Esophagus muscularis mucosa (tissue), 4 donors: ENCODE measurements around the gene ESCO1. TPM values are rescaled to one million over a fixed set of nuclear protein-coding genes. Genes with fewer than 3 reads are reported as not detected.

ENCODE experiments used
- DNase-seq: peaks from one replicate; pipeline ENCODE4 v3.0.0-alpha.2; 2017; ENCODE audit errors: extremely low spot score
- H3K27ac ChIP-seq, 4 donors: fragments of 200-600 bp; sonication (generic); replicated peaks in 1 of 4; 1 replicate in 3 of 4; 2 replicates in 1 of 4; pipeline ENCODE4 v1.5.1; 2016 to 2019; ENCODE audit warnings: mild to moderate bottlenecking in 1 of 4
- H3K27me3 ChIP-seq, 4 donors: fragments of 200-600 bp; sonication (generic); one replicate each; pipeline versions ENCODE4 v1.5.1 to v1.6.0; 2016 to 2019
- H3K36me3 ChIP-seq, 4 donors: fragments of 200-600 bp; sonication (generic); one replicate each; pipeline ENCODE4 v1.5.1; 2016 to 2019
- H3K4me1 ChIP-seq, 4 donors: fragments of 200-600 bp; sonication (generic); one replicate each; pipeline ENCODE4 v1.5.1; 2016 to 2019
- H3K4me3 ChIP-seq, 4 donors: fragments of 200-600 bp; sonication (generic); 1 replicate in 2 of 4; 2 replicates in 2 of 4; pipeline ENCODE4 v1.5.1; 2016 to 2019; ENCODE audit warnings: mild to moderate bottlenecking in 4 of 4, moderate library complexity in 1 of 4
- H3K9me3 ChIP-seq, 4 donors: fragments of 200-600 bp; sonication (generic); 1 replicate in 3 of 4; 2 replicates in 1 of 4; pipeline ENCODE4 v1.5.1; 2016 to 2019
- EP300 ChIP-seq: sonication (generic); formaldehyde crosslinking; IDR thresholded peaks from one replicate; pipeline ENCODE4 v1.6.1; 2017; ENCODE audit warnings: antibody characterized with exemption
- POLR2A ChIP-seq: fragments of 450-650 bp; IDR thresholded peaks from one replicate; pipeline ENCODE4 v1.6.1; 2017; ENCODE audit warnings: antibody characterized with exemption, moderate library complexity, mild to moderate bottlenecking, low read depth
- POLR2AphosphoS5 ChIP-seq, 2 donors: sonication (generic); formaldehyde crosslinking; IDR thresholded peaks; one replicate each; pipeline ENCODE4 v1.6.1; 2017; ENCODE audit warnings: antibody characterized with exemption in 2 of 2
- WGBS: methylation state at CpG from one replicate; pipeline ENCODE4 v1.1.5; 2018; 5-methylcytosine and 5-hydroxymethylcytosine counted together
- intact Hi-C: fragments of 100-400 bp; cut with DNase I; formaldehyde crosslinking; loops from one replicate; pipeline ENCODE4 v1.15.1; 2023
- total RNA-seq, 4 donors: library from RNA; depleted of rRNA; stranded (reverse); fragments of >200 nt; gene quantifications; one replicate each; pipeline versions ENCODE4 v1.1.0 to v1.2.1, GENCODE V29; 2016
- TF ChIP-seq, protein P1 (sequence below), 3 experiments: fragments of 200-600 bp in 2 of 3; fragments of 450-650 bp in 1 of 3; sonication (generic) in 2 of 3; IDR thresholded peaks; one replicate each; pipeline ENCODE4 v1.5.1; 2017 to 2019; ENCODE audit warnings: antibody characterized with exemption in 3 of 3, mild to moderate bottlenecking in 2 of 3, moderate library complexity in 1 of 3

Gene ESCO1
- total RNA-seq, 4 donors from 2014 or later = 12.6 to 19.5 (median 15.0) TPM

DNA sequence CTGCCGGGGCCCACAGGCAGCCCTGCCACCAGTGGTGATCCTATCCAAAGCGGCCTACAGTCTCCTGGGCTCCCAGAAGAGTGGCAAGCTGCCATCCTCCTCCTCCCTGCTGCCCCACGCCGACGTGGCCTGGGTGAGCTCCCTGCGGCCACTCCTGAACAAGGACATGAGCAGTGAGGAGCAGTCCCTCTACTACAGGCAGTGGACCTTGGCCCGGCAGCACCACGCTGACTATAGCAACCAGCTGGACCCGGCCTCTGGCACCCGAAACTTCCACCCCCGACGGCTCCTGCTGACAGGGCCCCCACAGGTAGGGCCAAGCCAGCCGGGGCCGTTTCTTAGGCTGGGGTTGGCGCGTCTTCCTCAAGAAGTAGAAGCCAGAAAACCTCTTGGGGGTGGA lies 100.5 kb downstream of the ESCO1 start:
- TF ChIP-seq, protein P1, sequence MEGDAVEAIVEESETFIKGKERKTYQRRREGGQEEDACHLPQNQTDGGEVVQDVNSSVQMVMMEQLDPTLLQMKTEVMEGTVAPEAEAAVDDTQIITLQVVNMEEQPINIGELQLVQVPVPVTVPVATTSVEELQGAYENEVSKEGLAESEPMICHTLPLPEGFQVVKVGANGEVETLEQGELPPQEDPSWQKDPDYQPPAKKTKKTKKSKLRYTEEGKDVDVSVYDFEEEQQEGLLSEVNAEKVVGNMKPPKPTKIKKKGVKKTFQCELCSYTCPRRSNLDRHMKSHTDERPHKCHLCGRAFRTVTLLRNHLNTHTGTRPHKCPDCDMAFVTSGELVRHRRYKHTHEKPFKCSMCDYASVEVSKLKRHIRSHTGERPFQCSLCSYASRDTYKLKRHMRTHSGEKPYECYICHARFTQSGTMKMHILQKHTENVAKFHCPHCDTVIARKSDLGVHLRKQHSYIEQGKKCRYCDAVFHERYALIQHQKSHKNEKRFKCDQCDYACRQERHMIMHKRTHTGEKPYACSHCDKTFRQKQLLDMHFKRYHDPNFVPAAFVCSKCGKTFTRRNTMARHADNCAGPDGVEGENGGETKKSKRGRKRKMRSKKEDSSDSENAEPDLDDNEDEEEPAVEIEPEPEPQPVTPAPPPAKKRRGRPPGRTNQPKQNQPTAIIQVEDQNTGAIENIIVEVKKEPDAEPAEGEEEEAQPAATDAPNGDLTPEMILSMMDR (IDR thresholded peaks at IDR 0.05) = no peak
- TF ChIP-seq POLR2A (no peak), POLR2AphosphoS5 (IDR thresholded peaks at IDR 0.05) (no peak), EP300 (no peak)
- Histone ChIP-seq H3K4me3 (no peak overlapping the region), H3K9me3 (no peaks in the 10 kb centered on the region), H3K27ac (no peak overlapping the region), H3K4me1 (peaks cover 0 to 21% (median 13%) of the 10 kb centered on the region in 4 donors), H3K27me3 (no peaks in the 10 kb centered on the region), H3K36me3 (peaks cover 0 to 11% (median 8%) of the 10 kb centered on the region in 4 donors)
- DNase-seq = no peak
- intact Hi-C loops = loop anchor here (10.0 kb wide), 1 partner anchor 65 kb away; no protein-coding TSS in a partner anchor
- 93% methylated on average over 5 of the region's 16 CpGs for WGBS

- peaks cover 0 to 23% (median 13%) of the 10 kb centered on the region in 4 donors for H3K4me1 ChIP-seq
- H3K9me3 ChIP-seq = no peaks in the 10 kb centered on the region
- peaks cover 0 to 11% (median 8%) of the 10 kb centered on the region in 4 donors for H3K36me3 ChIP-seq
- no peak overlapping the region for H3K4me3 ChIP-seq
- no peak for DNase-seq
- intact Hi-C loops = loop anchor here (10.0 kb wide), 1 partner anchor 62 kb away; no protein-coding TSS in a partner anchor
- no peaks in the 10 kb centered on the region for H3K27me3 ChIP-seq
- 94% methylated on average over 12 of the region's 12 CpGs for WGBS
- no peak overlapping the region for H3K27ac ChIP-seq
- no peak for TF ChIP-seq EP300
- TF ChIP-seq POLR2AphosphoS5 (IDR thresholded peaks at IDR 0.05) = no peak
- TF ChIP-seq, protein P1 (IDR thresholded peaks at IDR 0.05) = no peak
- TF ChIP-seq POLR2A = no peak
Measured at GRCh38 chr18:21496277-21496835, 104.1 kb downstream of the ESCO1 start.

DNA sequence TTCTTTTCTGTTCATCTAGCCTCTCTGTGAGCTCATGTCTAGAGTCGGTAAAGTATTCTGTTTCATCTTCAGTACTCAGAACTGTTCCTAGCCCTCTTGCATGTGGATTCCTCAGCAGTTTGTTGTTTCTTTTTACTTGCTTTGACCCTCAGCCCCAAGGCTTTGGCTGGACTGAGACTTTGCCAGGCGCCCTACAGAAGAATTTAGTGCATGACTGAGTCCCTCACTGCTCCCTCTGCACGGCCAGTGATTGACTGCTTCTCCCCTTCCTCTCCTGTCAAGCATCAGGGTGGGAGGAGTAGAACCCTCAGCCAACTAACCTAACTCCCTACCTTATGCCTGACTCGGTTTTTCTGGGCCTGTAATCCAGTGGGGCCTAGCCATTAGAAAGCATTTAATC lies 109.8 kb downstream of the ESCO1 start:
- Histone ChIP-seq H3K27ac (no peak overlapping the region), H3K4me1 (peaks cover 0 to 13% (median 7%) of the 10 kb centered on the region in 4 donors), H3K4me3 (no peak overlapping the region), H3K36me3 (no peaks in the 10 kb centered on the region), H3K9me3 (no peaks in the 10 kb centered on the region), H3K27me3 (no peaks in the 10 kb centered on the region)
- intact Hi-C loops = loop anchor here (10.0 kb wide), 1 partner anchor 56 kb away; no protein-coding TSS in a partner anchor
- TF ChIP-seq POLR2AphosphoS5 (IDR thresholded peaks at IDR 0.05) (no peak), EP300 (no peak), POLR2A (no peak)
- TF ChIP-seq, protein P1 (IDR thresholded peaks at IDR 0.05) = no peak
- no peak for DNase-seq
- WGBS = 79% methylated on average over 4 of the region's 4 CpGs

GRCh38 chr18:21489919-21490495 lies 110.5 kb downstream of the ESCO1 start:
- Histone ChIP-seq H3K9me3 (no peaks in the 10 kb centered on the region), H3K27ac (no peak overlapping the region), H3K27me3 (no peaks in the 10 kb centered on the region), H3K4me3 (no peak overlapping the region), H3K4me1 (peaks cover 0 to 5% (median under 1%) of the 10 kb centered on the region in 4 donors), H3K36me3 (no peaks in the 10 kb centered on the region)
- WGBS = 93% methylated on average over 15 of the region's 15 CpGs
- no peak for DNase-seq
- intact Hi-C loops = loop anchor here (10.0 kb wide), 2 partner anchors 55 to 115 kb away; partner anchors contain the start of gene ESCO1
- TF ChIP-seq POLR2AphosphoS5 (IDR thresholded peaks at IDR 0.05) = no peak

GRCh38 chr18:21489119-21489750 lies 111.3 kb downstream of the ESCO1 start:
- no peaks in the 10 kb centered on the region for H3K36me3 ChIP-seq
- TF ChIP-seq EP300 = no peak
- TF ChIP-seq, protein P1 (IDR thresholded peaks at IDR 0.05) = peak; percentile 61 to 79 (median 68)
- DNase-seq = no peak
- intact Hi-C loops = loop anchor here (10.0 kb wide), 1 partner anchor 116 kb away; the partner anchor contains the start of gene ESCO1
- no peaks in the 10 kb centered on the region for H3K9me3 ChIP-seq
- H3K27me3 ChIP-seq = no peaks in the 10 kb centered on the region
- H3K4me1 ChIP-seq = peaks cover 0 to 8% (median 5%) of the 10 kb centered on the region in 4 donors
- 50% methylated on average over 6 of the region's 6 CpGs for WGBS
- no peak overlapping the region for H3K4me3 ChIP-seq
- H3K27ac ChIP-seq = no peak overlapping the region
